Gastrocnemius medialis (tissue), 4 donors: Measurements from ENCODE around the gene SF3B6.

Experiments used
- POLR2A ChIP-seq, 2 donors: fragments of 450-650 bp; IDR thresholded peaks; one replicate each; pipeline ENCODE4 v1.6.1; 2017; ENCODE audit warnings: antibody characterized with exemption in 2 of 2, mild to moderate bottlenecking in 2 of 2, moderate library complexity in 2 of 2
- TF ChIP-seq, protein P1 (sequence below), 5 experiments: fragments of 450-650 bp in 3 of 5; fragments of 200-600 bp in 2 of 5; sonication (generic) in 2 of 5; IDR thresholded peaks in 4 of 5; conservative IDR thresholded peaks in 1 of 5; 1 replicate in 4 of 5; 2 replicates in 1 of 5; pipeline ENCODE4 v1.5.1; 2016 to 2019; ENCODE audit warnings: antibody characterized with exemption in 5 of 5, mild to moderate bottlenecking in 3 of 5, moderate library complexity in 3 of 5

- TF ChIP-seq, protein P1, sequence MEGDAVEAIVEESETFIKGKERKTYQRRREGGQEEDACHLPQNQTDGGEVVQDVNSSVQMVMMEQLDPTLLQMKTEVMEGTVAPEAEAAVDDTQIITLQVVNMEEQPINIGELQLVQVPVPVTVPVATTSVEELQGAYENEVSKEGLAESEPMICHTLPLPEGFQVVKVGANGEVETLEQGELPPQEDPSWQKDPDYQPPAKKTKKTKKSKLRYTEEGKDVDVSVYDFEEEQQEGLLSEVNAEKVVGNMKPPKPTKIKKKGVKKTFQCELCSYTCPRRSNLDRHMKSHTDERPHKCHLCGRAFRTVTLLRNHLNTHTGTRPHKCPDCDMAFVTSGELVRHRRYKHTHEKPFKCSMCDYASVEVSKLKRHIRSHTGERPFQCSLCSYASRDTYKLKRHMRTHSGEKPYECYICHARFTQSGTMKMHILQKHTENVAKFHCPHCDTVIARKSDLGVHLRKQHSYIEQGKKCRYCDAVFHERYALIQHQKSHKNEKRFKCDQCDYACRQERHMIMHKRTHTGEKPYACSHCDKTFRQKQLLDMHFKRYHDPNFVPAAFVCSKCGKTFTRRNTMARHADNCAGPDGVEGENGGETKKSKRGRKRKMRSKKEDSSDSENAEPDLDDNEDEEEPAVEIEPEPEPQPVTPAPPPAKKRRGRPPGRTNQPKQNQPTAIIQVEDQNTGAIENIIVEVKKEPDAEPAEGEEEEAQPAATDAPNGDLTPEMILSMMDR (IDR thresholded peaks at IDR 0.05 in 4 of 5, conservative IDR thresholded peaks at IDR 0.05 in 1 of 5): no peak
- TF ChIP-seq POLR2A (IDR thresholded peaks at IDR 0.05): no peak
These were observed 10.9 kb upstream of the SF3B6 start for GRCh38 chr2:24087032-24087431.
